GM21717 (cell line): Measurements from ENCODE around the gene TMEM235.
"Not testable (repeated sequence)": the region's sequence is repeated elsewhere in the genome, so short reads cannot be mapped to it uniquely, and the experiment has no call there.

Source experiments
- ATAC-seq: cut with Tn5 transposase; IDR thresholded peaks from one replicate; pipeline ENCODE4 v1.9.1; 2021; ENCODE audit warnings: mild to moderate bottlenecking, moderate library complexity; ENCODE audit not compliant: unreplicated experiment

Gene TMEM235

DNA sequence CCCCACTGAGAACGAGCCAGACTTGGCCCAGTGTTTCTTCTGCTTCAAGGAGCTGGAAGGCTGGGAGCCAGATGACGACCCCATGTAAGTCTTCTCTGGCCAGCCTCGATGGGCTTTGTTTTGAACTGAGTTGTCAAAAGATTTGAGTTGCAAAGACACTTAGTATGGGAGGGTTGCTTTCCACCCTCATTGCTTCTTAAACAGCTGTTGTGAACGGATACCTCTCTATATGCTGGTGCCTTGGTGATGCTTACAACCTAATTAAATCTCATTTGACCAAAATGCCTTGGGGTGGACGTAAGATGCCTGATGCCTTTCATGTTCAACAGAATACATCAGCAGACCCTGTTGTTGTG lies 16.7 kb upstream of the TMEM235 start:
- ATAC-seq, result no peak

DNA sequence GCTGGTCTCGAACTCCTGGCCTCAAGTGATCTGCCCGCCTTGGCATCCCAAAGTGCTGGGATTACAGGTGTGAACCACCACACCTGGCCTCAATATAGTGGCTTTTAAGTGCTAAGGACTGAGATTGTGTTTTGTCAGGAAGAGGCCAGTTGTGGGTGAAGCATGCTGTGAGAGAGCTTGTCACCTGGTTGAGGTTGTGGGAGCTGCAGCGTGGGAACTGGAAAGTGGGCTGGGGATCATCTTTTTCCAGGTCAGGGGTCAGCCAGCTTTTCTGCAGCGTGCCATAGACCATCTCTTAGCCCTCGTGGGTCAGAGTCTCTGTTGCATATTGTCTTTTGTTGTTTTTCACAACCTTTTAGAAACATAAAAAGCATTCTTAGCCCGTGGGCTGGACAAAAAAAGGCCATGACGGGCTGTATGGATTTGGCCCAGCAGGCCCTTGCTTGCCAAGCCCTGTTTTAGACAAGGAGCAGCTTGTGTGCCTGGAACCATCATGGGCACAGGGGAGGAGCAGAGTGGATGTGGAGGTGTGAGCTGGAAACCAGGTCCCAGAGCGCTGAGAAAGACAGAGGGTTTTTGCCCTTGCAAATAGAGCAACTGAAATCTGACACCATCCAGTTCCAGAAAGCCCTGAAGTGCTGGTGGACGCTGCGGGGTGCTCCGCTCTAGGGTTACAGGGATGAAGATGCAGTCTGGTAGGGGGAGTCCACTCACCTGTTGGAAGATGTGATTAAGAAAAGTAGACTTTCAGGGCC lies 11.9 kb upstream of the TMEM235 start:
- ATAC-seq, result no peak

DNA sequence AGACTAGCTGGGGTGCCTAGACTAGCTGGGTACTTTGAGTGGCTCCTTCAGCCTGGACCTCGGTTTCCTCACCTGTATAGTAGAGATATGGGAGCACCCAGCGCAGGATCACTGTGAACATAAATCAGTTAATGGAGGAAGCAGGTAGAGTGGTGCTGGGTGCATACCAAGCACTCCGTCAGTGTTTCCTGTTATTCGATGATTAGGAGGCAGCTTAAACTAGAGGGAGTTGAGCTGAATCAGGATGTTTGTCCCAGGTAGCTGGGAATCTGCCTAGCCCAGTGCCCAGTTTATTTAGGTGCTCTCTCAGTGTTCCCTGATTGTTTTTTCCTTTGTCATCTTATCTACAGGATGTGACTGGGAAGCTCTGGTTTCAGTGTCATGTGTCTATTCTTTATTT lies 8.4 kb upstream of the TMEM235 start:
- no peak for ATAC-seq

DNA sequence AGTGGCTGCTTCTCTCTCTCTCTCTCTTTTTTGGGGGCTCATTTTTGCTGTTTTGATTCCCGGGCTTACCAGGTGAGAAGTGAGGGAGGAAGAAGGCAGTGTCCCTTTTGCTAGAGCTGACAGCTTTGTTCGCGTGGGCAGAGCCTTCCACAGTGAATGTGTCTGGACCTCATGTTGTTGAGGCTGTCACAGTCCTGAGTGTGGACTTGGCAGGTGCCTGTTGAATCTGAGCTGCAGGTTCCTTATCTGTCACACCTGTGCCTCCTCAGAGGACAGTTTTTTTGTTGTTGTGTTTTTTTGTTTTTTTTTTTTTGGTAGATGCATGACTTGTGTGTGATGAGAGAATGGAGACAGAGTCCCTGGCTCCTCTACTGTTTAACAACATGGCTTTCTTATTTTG lies 7.7 kb upstream of the TMEM235 start:
- ATAC-seq, result no peak

DNA sequence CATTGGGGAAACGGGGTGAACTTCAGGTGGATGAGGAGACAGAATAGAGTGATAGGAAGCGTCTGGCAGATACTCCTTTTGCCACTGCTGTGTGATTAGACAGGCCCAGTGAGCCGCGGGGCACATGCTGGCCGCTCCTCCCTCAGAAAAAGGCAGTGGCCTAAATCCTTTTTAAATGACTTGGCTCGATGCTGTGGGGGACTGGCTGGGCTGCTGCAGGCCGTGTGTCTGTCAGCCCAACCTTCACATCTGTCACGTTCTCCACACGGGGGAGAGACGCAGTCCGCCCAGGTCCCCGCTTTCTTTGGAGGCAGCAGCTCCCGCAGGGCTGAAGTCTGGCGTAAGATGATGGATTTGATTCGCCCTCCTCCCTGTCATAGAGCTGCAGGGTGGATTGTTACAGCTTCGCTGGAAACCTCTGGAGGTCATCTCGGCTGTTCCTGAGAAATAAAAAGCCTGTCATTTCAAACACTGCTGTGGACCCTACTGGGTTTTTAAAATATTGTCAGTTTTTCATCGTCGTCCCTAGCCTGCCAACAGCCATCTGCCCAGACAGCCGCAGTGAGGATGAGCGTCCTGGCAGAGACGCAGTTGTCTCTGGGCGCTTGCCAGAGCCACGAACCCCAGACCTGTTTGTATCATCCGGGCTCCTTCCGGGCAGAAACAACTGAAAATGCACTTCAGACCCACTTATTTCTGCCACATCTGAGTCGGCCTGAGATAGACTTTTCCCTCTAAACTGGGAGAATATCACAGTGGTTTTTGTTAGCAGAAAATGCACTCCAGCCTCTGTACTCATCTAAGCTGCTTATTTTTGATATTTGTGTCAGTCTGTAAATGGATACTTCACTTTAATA lies 7.0 kb upstream of the TMEM235 start:
- no peak for ATAC-seq

DNA sequence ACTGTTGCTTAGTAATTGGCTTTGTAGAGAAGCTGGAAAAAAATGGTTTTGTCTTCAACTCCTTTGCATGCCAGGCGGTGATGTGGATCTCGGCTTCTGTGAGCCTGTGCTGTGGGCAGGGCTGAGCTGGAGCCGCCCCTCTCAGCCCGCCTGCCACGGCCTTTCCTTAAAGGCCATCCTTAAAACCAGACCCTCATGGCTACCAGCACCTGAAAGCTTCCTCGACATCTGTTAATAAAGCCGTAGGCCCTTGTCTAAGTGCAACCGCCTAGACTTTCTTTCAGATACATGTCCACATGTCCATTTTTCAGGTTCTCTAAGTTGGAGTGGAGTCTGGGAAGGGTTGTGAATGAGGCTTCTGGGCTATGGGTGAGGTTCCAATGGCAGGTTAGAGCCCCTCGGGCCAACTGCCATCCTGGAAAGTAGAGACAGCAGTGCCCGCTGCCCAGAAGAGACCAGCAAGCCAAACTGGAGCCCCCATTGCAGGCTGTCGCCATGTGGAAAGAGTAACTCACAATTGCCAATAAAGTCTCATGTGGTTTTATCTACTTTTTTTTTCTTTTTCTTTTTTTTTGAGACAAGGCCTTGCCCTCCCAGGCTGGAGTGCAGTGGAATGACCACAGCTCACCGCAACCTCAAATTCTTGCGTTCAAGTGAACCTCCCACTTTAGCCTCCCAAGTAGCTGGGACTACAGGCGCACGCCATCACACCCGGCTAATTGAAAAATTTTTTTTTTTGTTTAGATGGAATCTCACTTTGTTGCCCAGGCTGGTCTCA lies 6.2 kb upstream of the TMEM235 start:
- ATAC-seq, result no peak

DNA sequence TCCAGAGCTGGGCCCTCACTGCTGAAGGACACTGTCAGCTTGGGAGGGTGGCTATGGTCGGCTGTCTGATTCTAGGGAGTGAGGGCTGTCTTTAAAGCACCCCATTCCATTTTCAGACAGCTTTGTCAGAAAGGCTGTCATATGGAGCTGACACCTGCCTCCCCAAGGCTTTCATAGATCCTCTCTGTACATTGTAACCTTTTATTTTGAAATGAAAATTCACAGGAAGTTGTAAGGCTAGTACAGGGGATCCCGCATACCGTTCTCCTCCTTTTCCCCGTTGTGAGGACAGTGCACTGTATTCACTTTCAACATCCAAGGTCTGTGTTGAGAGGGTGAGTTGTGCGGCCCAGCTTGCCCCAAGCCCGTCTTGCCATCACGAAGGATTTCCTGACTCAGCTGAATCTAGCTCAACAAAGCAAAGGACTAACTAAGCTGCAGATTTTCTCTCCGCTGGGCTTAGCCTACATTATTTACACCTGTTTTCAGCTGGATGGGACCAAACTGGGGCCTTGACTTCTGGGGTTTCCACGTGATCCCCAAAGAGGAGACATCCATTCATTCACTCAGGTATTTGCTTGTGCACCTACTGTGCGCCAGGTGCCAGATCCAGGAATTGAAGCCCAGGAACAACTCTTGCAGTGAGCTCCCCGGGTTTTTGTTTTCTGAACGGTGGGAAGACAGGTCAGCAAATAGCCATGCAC lies 5.2 kb upstream of the TMEM235 start:
- no peak for ATAC-seq

DNA sequence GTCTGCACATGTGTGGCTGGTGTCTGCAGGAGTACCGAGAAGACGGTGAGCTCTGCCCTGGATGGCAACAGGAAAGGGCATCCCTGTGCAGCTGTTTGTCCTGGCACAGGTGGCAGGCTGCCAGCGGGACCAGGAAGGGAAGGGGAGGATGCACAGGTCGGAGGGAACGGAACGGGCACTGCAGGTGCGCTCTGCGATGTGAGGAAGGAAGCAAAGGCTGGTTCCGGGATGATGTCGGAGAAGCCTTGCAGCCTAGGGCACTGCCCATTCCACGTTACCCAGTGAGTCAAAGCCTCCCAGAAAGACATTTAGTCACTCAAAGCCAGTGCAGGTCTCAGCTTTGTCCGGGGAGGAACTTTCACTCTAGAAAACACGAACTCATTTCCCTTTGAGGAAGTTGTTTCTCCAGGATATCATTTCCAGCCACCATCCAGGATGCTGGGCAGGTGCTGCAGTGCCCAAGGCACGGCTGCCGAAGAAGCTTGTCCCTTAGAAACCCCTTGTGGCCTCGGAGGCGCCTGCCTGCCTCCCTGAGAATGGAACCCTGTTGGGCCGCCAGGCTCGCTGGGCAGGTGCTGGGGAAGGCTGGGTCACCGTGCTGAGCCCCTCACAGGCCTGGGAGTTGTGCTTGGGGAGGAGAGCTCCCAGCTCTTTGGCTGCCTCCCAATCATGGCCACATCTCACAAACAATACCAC lies 4.5 kb upstream of the TMEM235 start:
- no peak for ATAC-seq

DNA sequence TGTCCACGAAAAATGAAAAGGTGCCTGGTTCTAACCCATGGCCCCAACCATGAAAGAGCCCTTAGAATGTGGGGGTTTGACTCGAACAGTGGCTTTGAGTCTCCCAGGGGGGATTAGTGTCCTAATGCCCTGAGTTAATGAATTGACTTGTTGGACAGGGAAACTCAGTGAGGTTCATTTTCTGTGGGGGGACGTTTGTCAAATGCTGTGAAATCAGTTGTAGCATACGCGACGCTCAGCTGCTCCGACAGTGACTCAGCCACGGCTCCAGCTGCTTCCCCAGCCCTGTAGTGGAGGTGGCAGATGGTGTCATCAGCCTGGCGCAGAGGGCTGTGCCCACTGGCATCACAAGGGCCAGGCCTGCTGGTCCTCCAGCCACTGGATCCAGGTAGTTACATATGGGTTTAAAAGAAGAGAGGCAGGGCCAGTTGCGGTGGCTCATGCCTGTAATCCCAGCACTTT lies 3.9 kb upstream of the TMEM235 start:
- ATAC-seq, result no peak

DNA sequence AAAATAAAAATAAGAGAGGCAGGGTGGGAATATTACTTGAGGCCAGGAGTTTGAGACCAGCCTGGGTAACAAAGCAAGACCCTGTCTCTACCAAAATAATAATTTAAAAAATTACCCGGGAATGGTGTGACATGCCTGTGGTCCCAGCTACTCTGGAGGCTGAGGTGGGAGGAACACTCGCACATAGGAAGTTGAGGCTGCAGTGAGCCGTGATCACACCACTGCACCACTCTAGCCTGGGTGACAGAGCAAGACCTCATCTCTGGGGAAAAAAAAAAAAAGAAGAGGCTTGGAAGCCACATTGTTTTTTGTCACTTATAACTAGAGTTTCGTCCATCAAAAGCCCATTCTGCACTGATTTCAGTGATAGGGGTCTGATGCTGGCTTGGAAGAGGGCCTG lies 3.3 kb upstream of the TMEM235 start:
- ATAC-seq, result no peak

DNA sequence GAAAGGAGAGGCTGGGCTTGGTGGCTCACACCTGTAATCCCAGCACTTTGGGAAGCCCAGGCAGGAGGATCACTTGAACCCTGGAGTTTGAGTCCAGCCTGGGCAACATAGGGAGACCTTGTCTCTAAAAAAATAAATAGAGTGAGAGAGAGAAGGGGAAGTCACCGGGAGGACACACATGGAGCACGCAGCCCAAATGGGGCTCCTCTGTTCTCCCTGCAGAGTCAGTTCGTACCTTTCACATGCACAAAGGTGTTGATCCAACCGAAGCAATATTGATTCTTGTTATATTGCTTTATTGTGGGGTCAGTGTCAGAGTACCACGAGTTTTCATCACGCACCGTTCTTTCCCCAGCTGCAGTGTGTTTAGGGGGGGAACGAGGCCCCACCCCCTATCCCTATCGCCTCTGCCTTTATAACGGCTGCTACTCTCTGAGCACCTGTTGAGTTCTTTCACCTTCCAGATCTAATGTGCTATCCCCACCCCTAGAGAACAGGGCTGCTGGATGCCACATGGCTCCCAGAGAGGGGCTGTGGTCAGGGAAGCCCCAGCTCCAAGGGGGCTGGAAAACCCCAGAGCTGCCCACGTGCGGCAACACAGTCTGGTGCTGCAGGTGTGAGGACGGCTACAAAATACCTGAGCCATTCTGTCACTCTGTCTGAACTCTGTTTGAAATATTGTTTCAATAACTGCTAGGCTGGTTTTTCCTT lies 1.0 kb upstream of the TMEM235 start:
- no peak for ATAC-seq

DNA sequence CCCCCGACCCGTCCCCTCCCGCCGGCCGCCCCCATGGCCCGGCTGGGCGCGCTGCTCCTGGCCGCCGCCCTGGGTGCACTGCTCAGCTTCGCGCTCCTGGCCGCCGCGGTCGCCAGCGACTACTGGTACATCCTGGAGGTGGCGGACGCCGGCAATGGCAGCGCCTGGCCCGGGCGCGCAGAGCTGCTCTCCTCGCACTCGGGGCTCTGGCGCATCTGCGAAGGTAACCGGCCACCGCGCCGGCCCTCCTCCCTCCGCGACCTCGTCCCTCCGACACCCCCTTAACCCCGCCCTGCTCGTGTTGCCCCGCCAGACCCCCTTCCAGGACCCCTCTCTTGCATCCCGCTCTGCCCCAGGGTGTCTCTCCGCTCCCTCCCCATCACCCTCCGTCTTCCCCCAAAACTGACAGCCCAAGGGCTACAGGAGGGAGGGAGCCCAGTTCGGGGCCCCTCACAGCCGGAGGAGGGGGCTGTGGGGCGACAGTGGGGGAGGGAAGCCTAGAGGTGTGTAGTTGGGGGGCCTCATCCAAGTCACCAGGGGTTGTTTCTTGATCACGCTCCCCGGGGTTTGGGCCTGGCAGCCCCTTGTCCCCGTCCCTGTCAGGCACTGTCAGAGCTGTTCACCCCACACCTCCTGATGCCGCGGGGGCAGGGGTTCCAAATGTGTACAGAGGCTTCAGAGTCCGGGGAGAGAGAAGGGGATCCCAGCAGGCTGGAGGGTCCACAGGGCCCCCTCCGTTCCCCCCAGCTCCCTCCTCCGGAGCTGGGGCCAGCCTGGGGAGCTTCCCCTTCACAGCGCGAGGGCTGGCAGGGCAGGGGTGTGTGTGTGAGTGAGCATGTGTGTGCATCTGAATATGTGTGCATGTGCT lies 794 bp downstream of the TMEM235 start:
- ATAC-seq, result no peak

DNA sequence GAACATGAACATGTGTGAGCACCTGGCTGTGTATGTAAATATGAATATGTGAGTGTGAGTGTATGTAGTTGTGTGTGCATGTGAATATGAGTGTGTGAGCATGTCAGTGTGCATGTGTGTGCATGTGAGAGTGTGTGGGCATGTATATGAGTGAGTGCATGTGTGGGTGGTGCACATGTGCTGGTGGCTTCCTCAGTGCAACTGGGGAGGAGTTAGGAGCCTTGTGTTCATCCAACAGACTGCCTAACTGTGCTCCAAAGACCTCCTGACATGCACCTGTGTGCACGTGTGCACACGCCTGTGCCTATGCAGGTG lies 1.4 kb downstream of the TMEM235 start:
- ATAC-seq, result no peak

DNA sequence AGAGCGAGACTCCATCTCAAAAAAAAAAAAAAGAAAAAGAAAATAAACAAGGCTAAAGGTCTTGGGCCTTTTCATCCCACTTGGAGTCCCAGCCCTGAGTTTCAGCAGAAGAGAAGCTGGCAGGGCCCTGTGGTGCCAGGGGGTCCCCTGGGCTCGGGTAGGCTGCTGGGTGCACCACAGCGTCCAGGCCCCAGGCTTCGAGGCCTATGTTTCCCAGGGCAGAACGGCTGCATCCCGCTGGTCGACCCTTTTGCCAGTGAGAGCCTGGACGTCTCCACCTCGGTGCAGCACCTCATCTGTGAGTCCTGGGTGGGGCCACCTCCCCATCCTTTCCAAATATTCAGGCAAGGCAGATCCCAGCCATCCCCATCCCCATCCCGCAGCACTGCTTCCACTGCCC lies 2.2 kb downstream of the TMEM235 start:
- no peak for ATAC-seq

DNA sequence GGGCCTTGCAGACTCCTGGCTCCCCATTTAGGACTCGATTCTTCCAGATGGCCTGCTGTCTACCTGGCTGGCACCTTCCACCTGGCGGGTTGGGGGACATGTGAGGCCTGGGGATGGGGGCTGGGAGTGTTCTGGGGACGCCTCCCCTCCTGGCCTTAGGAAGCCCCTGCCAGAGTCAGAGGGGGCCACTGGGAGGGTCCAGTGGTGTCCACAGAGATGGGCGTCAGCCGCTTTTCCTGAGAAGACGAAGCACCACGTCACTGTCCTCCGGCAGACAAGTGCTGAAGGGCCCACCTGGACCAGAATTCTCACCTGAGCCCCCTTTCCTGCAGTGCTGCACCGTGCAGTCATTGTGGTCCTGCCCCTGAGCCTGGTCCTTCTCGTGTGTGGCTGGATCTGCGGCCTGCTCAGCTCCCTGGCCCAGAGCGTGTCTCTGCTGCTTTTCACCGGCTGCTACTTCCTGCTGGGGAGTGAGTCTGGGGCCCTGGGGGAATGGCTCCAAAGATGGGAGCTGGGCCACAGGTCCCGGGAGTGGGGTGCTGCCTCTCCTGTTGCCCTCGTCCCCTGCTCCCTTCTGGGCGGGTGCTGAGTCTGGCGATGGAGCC lies 2.9 kb downstream of the TMEM235 start:
- no peak for ATAC-seq

DNA sequence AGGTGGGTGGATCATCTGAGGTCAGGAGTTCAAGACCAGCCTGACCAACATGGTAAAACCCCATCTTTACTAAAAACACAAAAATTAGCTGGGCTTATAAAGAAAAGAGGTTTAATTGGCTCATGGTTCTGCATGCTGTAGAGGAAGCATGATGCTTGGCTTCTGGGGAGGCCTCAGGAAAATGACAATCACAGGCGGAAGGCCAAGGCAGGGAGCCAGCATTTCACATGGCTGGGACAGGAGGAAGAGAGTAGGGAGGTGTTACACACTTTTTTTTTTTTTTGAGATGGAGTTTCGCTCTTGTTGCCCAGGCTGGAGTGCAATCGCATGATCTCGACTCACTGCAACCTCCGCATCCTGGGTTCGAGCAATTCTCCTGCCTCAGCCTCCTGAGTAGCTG lies 3.6 kb downstream of the TMEM235 start:
- not testable (repeated sequence) for ATAC-seq

DNA sequence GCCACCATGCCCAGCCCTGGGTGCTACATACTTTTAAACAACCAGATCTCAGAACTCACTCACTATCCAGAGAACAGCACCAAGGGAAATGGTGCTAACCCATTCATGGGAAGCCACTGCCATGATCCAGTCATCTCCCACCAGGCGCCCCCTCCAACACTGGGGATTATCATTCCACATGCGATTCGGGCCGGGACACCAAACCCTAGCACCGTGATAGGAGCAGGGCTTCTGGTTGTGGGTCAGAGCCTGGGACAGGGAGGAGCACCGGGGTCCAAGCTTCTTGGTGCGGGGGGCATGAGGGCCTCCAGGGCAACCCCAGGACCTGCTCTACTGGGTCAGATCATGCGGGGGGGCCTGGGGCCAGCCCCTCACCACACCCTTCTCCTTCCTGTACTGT lies 4.5 kb downstream of the TMEM235 start:
- ATAC-seq, result no peak

DNA sequence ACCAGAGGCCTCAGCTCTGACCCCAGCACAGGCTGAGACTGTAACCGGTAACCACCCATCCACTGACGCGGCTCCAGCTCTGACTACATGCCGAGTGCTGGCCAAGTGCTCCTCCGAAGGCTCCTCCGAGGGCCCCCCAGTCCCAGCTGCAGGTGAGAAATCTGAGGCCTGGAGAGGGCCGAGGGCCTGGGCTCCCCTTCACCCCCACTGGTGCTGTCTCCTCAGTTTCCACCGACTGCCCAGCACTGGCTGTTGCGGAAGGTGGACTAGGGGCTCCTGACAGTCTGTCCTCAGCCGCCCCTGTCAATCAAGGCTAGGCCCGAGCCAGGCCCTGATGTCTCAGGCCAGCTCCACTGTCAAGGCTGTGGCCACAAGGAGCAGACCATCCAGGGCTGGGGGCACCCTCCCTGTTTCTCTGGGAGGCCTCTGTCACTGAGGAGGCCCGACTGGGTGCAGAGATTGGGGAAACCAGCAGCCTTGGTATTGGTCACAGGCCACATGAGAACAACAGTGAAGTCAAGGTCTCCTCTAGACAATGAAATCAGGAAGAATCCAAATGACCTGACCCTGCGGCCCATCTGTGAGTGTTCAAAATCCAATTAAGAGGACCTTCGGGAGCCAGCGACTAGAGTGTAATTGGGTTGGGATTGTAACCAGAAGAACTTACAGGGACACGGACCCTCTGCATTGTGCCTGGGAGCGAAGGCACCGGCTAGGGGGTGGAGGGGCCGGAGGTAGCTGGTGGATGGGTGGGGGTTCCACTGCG lies 5.1 kb downstream of the TMEM235 start:
- no peak for ATAC-seq
